ENCODE data around the gene PIM1. TPM values are rescaled to one million over a fixed set of nuclear protein-coding genes. Genes with fewer than 3 reads are reported as not detected.

The PIM1 gene
- total RNA-seq, 4 donors from 2014 or later = 37.5 to 291 (median 130) TPM

GRCh38 chr6:37222125-37222967 is 52.4 kb downstream of the PIM1 start:
- no peak for TF ChIP-seq CTCF (IDR thresholded peaks at IDR 0.05)
- ATAC-seq (ENCODE audit: low FRiP score) (peak; percentile 92), DNase-seq (ENCODE audit: low spot score) (no peak)

- ATAC-seq (ENCODE audit: low FRiP score) (no peak), DNase-seq (ENCODE audit: low spot score) (no peak)
- TF ChIP-seq CTCF (IDR thresholded peaks at IDR 0.05) = no peak
Measured at GRCh38 chr6:37222992-37223391, 53.0 kb downstream of the PIM1 start.

Other genes starting within 250 kb of the PIM1 start
- gene PI16, start 215.4 kb upstream of the PIM1 start, total RNA-seq = 10 to 100 TPM in 2 of 4 donors, 1 to 10 TPM in 2; 1.3 to 41.9 (median 8.9) TPM
- gene MTCH1, start 184.0 kb upstream of the PIM1 start, total RNA-seq = 100 to 1,000 TPM; 227 to 251 (median 239) TPM
- gene FGD2, start 164.5 kb upstream of the PIM1 start, total RNA-seq = 10 to 100 TPM; 20.0 to 83.6 (median 63.0) TPM
- gene TBC1D22B, start 87.6 kb downstream of the PIM1 start, total RNA-seq = 1 to 10 TPM; 8.0 to 9.5 (median 8.5) TPM
- 1 to 10 TPM; 1.1 to 4.7 (median 2.7) TPM for gene TMEM217, start 88.0 kb downstream of the PIM1 start, total RNA-seq
- 10 to 100 TPM in 3 of 4 donors, 1 to 10 TPM in 1; 9.3 to 17.0 (median 11.8) TPM for gene RNF8, start 183.8 kb downstream of the PIM1 start, total RNA-seq